ENCODE measurements around the gene ATP9B. TPM values are rescaled to one million over a fixed set of nuclear protein-coding genes. Genes with fewer than 3 reads are reported as not detected.

The ATP9B gene
- total RNA-seq, 6 experiments from 2014 or later: 13.6 to 25.7 (median 14.5) TPM

GRCh38 chr18:79395761-79396404, 326.7 kb downstream of the ATP9B start, which contains the start of gene NFATC1:
Gene NFATC1, plus strand, starts transcription at chr18:79395930. Its CDS starts 295 bp downstream, at chr18:79396225.
- Histone ChIP-seq H3K27ac (peak within 1 kb of the TSS in 2 of 3 donors; percentile 13 to 58), H3K9me3 (no peaks in the 10 kb centered on the region), H3K4me3 (peak within 1 kb of the TSS; percentile 21 to 48 (median 39)), H3K27me3 (peaks cover 0 to 9% of the 10 kb centered on the region in 2 donors), H3K36me3 (no peaks in the 10 kb centered on the region), H3K4me1 (peaks cover 0 to 40% (median 14%) of the 10 kb centered on the region in 4 donors)
- TF ChIP-seq POLR2A (IDR thresholded peaks at IDR 0.05) (no peak), CTCF (IDR thresholded peaks at IDR 0.05) (no peak)
- ATAC-seq (peak in 3 of 4 donors; percentile 6 to 32 (median 19)), DNase-seq (peak; percentile 52 to 72 (median 60))
- no CpG with 5 or more reads among the region's 91 CpGs for WGBS (ENCODE audit: insufficient coverage, low coverage, low lambda C conversion rate, missing lambda C conversion rate)
- intact Hi-C loops (cut with DNase I): no loop called here

GRCh38 chr18:79396431-79397246, 327.4 kb downstream of the ATP9B start:
- DNase-seq (peak in 2 of 3 donors; percentile 60 to 70), ATAC-seq (peak in 3 of 4 donors; percentile 7 to 11 (median 10))
- H3K27ac ChIP-seq: peak overlapping the region in 2 of 3 donors; percentile 13 to 38
- WGBS (ENCODE audit: insufficient coverage, low coverage, low lambda C conversion rate, missing lambda C conversion rate): 8% methylated on average over 16 of the region's 68 CpGs
- H3K4me1 ChIP-seq: peaks cover 0 to 40% (median 14%) of the 10 kb centered on the region in 4 donors
- TF ChIP-seq POLR2A (IDR thresholded peaks at IDR 0.05) (no peak), CTCF (IDR thresholded peaks at IDR 0.05) (no peak)
- no peaks in the 10 kb centered on the region for H3K36me3 ChIP-seq
- peaks cover 0 to 9% of the 10 kb centered on the region in 2 donors for H3K27me3 ChIP-seq
- peak overlapping the region in 2 of 3 donors; percentile 32 to 48 for H3K4me3 ChIP-seq
- intact Hi-C loops (cut with DNase I): no loop called here
- H3K9me3 ChIP-seq: no peaks in the 10 kb centered on the region

- H3K36me3 ChIP-seq: no peaks in the 10 kb centered on the region
- 60% methylated on average over 16 of the region's 27 CpGs for WGBS (ENCODE audit: insufficient coverage, low coverage, low lambda C conversion rate, missing lambda C conversion rate)
- DNase-seq (peak in 1 of 3 donors; percentile 34), ATAC-seq (no peak)
- intact Hi-C loops (cut with DNase I): no loop called here
- no peaks in the 10 kb centered on the region for H3K9me3 ChIP-seq
- TF ChIP-seq POLR2A (IDR thresholded peaks at IDR 0.05) (no peak), CTCF (IDR thresholded peaks at IDR 0.05) (no peak)
- H3K27ac ChIP-seq: no peak overlapping the region
- H3K4me1 ChIP-seq: peaks cover 0 to 40% (median 14%) of the 10 kb centered on the region in 4 donors
- peaks cover 0 to 9% of the 10 kb centered on the region in 2 donors for H3K27me3 ChIP-seq
- H3K4me3 ChIP-seq: peak overlapping the region in 2 of 3 donors; percentile 4 to 32
Observed at GRCh38 chr18:79397247-79397829, 328.1 kb downstream of the ATP9B start.

GRCh38 chr18:79397830-79398761, 328.9 kb downstream of the ATP9B start:
- Histone ChIP-seq H3K4me3 (no peak overlapping the region), H3K9me3 (no peaks in the 10 kb centered on the region), H3K27me3 (peaks cover 0 to 5% of the 10 kb centered on the region in 2 donors), H3K27ac (no peak overlapping the region), H3K36me3 (no peaks in the 10 kb centered on the region), H3K4me1 (peaks cover 0 to 38% (median 14%) of the 10 kb centered on the region in 4 donors)
- TF ChIP-seq POLR2A (IDR thresholded peaks at IDR 0.05) (no peak), CTCF (IDR thresholded peaks at IDR 0.05) (no peak)
- intact Hi-C loops (cut with DNase I): no loop called here
- ATAC-seq: no peak
- 53% methylated on average over 19 of the region's 38 CpGs for WGBS (ENCODE audit: insufficient coverage, low coverage, low lambda C conversion rate, missing lambda C conversion rate)
- DNase-seq: peak in 2 of 3 donors; percentile 23 to 43

Measured in right lobe of liver (tissue), 6 donors.